Islet of Langerhans (tissue), 1 donor: ENCODE measurements around the gene PLCZ1.
"Not testable (repeated sequence)": the region's sequence is repeated elsewhere in the genome, so short reads cannot be mapped to it uniquely, and the experiment has no call there.

ENCODE experiments used
- FAIRE-seq: peaks from one replicate; lab custom pipeline; 2011; peaks lifted over from hg19 to GRCh38; lab: Jason Lieb, UNC

The PLCZ1 gene

DNA sequence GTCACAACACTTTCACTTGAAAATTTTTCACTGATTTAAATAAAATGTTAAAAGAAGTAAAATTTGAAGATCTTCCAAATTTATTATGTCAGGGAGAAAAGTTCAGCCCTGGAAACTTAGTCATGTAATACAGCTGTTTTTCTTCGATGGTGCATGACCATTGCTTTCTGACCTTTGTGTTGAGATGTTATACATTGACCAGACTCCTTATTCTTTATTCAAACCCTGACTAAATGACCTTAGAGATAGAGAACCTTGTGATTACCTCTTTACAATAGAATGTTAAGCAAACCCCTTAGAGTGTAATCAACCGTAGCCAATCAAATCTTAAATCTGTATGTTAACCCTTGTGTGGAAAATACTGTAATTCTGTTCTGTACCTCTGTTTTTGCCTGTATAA lies 34.5 kb downstream of the PLCZ1 start:
- FAIRE-seq: no peak

GRCh38 chr12:18700271-18700670 lies 37.5 kb downstream of the PLCZ1 start:
- no peak for FAIRE-seq

DNA sequence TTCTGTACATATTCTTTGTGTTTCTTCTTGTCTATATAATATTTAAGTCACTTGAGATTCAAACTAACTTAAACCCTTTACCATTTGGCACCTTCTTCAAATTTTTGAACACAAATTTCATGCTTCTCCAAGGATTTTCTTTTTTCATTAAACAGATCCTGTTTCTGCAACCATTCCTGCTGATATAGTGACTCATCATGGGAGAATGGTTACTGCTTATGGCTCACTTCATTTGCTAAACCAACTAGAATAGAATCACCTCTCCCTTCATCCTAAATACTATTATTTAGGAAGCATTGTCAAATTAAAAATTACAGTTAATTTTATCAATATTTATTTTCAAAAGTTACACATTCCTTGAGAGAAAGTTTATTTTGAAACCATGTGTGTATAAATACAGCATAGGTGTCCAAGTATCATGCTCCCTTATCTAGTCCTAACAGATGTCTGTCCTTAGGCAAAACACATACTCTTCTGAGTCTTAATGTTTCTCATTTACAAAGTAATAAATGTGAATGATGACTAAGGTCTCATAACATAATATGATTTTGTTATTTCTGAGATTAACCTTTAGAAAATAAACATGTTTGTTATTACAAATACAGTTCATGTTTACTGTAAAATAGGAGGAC lies 40.7 kb downstream of the PLCZ1 start:
- no peak for FAIRE-seq

DNA sequence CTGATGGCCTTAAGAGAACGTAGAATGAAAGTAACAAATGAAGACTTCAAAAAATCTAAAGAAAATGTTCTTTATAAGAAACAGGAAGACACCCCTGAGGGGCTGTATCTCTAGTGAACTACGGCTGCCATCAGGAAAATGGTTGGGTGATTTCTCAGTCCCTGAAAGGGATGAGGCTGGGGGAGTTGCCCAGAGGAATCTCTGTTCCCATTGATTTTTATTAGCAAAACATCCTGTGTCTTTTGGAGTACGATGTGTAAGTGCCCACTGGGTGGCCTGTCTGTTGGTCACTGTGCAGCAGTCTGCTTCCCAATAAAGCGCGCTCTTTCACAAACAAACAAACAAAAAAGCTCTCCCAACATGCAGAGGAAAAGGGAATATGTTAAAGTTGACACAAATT lies 43.8 kb downstream of the PLCZ1 start:
- FAIRE-seq: not testable (repeated sequence)

DNA sequence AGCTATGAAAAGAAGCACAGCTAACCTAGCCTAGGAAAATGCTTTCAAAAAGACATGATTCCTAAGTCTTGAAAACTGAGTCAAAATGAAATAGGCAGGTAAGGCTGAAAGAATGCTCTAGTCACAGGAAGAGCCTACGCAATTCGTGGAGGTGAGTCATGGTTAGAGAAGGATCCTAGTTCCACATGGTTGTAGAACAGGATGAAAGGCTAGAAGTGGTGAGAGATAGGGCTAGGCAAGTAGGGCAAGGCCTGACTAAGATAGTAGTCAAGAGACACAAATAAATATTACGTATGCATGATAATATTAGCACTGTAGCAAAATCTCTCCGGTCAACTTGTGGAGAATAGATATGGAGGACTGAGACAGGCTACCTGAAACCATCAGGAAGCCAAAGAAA lies 47.2 kb downstream of the PLCZ1 start:
- FAIRE-seq: no peak

- no peak for FAIRE-seq
Measured at GRCh38 chr12:18689771-18690170, 48.0 kb downstream of the PLCZ1 start.

DNA sequence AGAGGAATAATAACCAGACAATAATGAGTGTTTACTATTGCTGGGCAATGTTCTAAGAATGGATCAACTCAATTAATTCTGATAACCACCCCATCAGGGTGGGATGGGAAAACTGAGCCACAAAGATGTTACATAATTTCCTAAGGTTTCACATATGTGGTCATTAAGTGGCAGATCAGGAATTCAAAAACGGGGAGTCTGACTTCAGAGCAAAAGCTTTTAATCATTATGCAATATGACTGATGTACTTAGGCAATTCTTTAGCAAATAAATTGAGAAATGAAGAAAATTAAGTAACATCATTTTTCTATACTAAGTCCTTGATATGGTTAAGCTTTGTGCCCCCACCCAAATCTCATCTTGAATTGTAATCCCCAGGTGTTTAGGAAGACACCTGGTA lies 53.4 kb downstream of the PLCZ1 start:
- FAIRE-seq: no peak

DNA sequence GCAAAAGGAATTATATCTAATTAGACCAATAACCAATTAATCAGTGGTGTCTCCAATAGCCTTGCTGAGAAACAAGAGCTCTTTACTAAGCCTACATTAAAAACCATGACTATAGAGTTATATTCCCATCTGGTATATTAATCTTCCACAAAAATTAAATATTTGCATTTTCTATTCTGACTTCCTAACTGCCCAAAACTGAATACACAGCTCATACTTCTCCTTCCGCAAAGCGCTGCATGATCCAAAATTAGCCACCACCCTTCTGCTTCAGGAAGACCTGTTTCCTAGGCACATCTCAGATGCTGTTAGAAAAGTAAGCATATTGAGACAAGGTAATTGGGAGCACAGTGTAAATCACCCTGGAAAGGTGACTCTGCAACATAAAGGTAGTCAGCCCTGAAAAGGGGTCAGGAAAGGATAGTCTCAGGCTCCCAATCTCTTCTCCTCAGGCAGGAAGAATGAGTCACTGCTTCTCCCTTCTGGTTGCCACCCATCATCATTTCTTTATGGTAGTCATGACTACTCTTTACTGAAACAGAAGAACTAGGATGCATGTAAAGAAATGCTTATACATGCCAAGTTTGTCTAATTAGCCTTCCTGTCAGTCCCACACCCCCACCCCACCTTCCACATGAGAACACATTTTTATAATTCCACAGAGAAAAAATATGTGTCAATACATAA lies 54.3 kb downstream of the PLCZ1 start:
- FAIRE-seq: no peak

- FAIRE-seq: no peak
Measured at GRCh38 chr12:18681818-18682217, 56.0 kb downstream of the PLCZ1 start.

- FAIRE-seq: no peak
Measured at GRCh38 chr12:18676996-18677588, 60.7 kb downstream of the PLCZ1 start.

DNA sequence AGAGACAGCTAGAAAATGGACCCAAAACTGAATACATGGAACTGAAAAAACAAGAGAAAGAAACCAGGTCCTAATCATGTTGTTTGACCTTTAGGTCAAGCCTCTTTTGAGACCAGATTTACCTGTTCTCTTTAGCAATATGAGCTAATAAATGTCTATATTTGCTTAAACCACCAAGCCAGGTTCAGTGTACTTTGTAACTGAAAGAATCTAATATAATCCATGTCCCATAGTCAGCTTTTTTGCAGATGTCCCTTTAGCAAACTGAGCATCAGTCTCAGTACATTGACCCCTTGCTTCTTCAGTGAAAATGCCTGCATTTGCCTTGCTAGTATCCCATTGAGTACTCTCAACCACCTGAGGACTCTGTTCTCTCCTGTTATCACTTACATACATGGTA lies 61.7 kb downstream of the PLCZ1 start:
- no peak for FAIRE-seq

DNA sequence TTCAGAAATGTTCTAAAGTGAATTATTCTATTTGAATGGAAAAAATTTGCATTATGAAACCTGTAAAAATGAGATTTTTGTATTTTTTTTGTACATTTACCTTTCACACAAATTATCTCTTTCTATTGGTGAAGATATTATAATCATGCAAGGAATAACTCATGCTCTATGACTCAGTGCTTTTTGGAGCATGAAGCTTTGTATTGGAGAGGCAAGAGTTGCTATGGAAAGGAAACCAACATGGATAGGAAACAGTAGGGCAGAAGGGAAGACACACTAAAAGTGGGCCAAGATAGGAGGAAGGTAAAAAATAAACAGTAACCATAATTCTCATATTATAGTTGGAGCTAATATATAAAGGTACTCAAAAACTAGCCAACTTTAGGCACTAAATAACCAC lies 79.0 kb downstream of the PLCZ1 start:
- no peak for FAIRE-seq

DNA sequence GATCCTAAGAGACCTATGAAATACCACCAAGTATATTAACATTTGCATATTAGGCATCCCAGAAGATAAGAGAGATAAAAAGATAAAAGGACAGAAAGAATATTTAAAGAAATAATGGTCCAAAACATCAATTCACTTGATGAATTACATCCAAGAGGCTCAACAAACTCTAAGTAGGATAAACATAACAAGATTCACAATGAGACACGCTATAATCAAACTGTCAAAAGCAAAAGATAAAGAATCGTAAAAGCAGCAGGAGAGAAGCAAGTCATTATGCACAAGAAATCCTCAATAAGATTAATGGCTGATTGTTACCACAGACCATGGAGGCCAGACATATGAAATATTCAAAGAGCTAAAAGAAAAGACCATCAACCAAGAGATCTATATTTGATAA lies 79.6 kb downstream of the PLCZ1 start:
- FAIRE-seq: no peak

- no peak for FAIRE-seq
Measured at GRCh38 chr12:18655351-18655750, 82.5 kb downstream of the PLCZ1 start.

DNA sequence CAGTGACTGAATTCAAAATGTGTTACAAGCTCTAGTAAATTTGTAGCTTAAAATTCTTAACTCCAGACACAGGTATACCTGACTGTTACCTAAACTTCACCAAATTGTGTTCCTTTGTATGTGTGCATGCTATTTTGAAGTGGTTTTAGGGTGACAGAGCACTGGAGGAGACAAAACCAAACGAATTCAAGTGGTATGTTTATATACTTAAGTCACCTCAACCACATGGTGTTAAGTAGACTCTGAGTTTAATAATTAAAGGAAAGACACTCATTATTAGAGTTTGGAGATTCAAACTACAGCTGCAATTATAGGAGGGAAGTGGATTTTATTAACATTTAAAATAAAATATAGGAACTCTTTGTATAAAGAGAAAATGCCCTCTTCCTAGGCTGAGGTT lies 84.3 kb downstream of the PLCZ1 start:
- no peak for FAIRE-seq

DNA sequence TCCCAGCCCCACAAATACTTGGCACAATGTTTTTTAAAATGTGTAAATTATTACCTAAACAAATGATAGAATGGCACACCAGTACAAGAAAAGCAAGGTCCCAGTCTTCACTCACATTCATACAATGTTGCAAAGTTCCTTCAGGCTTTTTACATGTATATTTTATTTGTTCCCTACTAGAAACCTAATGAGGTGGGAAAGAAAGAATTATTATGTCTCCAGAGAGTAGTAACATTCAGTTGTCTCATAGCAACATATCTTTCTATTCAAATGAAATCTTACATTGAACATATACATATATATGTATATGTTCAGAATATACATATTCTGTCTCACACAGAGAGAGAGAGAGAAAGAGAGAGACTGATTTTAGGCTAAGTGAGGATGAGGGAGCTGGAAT lies 85.2 kb downstream of the PLCZ1 start:
- FAIRE-seq: no peak

DNA sequence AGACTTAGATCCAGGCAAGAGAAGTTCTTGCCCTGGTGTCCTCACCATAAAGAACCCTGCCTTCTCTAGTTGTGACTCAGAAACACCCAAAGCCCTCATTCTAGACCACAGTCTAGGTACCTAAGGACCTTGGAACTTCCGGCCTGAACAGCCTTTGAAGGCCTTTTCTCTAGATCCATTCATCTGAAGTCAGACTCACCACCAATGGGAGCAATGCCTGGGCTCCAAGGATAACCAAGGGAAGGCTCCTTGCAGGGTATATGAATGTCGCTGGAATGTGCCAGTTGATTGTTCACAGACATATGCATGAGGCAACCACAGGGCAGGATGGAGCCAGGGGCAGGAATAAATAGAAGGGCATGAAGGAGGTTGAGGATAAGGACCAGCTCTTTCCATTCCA lies 86.3 kb downstream of the PLCZ1 start:
- FAIRE-seq: no peak

GRCh38 chr12:18646286-18646890 lies 91.4 kb downstream of the PLCZ1 start:
- no peak for FAIRE-seq

DNA sequence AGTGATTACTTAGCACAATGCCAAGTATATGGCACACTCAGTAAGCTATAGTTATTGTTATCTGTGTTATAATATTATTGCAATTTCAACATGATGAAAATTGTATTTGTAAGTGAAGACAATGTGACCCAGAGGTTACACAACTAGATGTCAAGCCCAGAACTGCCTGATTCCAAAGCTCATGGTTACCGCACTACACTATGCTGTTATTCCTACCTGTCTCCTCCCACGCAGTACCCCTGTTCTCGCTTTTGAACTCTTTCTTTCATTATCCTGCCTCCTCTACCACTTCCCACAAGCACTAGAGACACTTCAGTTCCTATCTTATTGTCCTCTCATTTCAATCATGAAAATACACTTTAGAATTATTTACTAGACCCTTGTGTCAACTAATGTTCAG lies 93.2 kb downstream of the PLCZ1 start:
- FAIRE-seq: no peak

GRCh38 chr12:18643681-18644080 lies 94.1 kb downstream of the PLCZ1 start:
- FAIRE-seq: no peak

GRCh38 chr12:18640321-18640955 lies 97.4 kb downstream of the PLCZ1 start:
- FAIRE-seq: no peak

- FAIRE-seq: no peak
Measured at GRCh38 chr12:18634382-18634781, 103.4 kb downstream of the PLCZ1 start.
